Activated T-cell treated with anti-CD3 and anti-CD28 coated beads, Interleukin-2, amount 50 U/mL, for 72 hours (primary cell): Measurements from ENCODE around the gene GSDME. TPM values are rescaled to one million over a fixed set of nuclear protein-coding genes. Genes with fewer than 3 reads are reported as not detected.
"Not testable (repeated sequence)": the region's sequence is repeated elsewhere in the genome, so short reads cannot be mapped to it uniquely, and the experiment has no call there.

Experiments used
- ATAC-seq, 2 donors: fragments of 150-1000 bp; cut with Tn5 transposase; replicated peaks in 1 of 2; 2 replicates each; pipeline ENCODE4 v1.10.0; 2021; ENCODE audit warnings: moderate library complexity in 2 of 2, mild to moderate bottlenecking in 1 of 2
- DNase-seq, 2 donors: peaks; one replicate each; pipeline ENCODE4 v3.0.0; 2021 to 2022; ENCODE audit warnings: mixed read lengths in 1 of 2
- H3K27ac Mint-ChIP-seq: one replicate; pipeline ENCODE4 v1.8.0; 2022; ENCODE audit warnings: mild to moderate bottlenecking, moderate library complexity, mixed read lengths
- H3K27me3 Mint-ChIP-seq: one replicate; pipeline ENCODE4 v1.8.0; 2022; ENCODE audit warnings: low read depth, mixed read lengths
- H3K36me3 Mint-ChIP-seq, 2 donors: one replicate each; pipeline ENCODE4 v1.8.0; 2022; ENCODE audit warnings: mixed read lengths in 2 of 2, mild to moderate bottlenecking in 1 of 2; ENCODE audit not compliant: insufficient read depth in 2 of 2
- H3K4me1 Mint-ChIP-seq: one replicate; pipeline ENCODE4 v1.8.0; 2022; ENCODE audit warnings: low read depth, mixed read lengths
- H3K4me3 Mint-ChIP-seq, 2 donors: one replicate each; pipeline ENCODE4 v1.8.0; 2022; ENCODE audit warnings: mild to moderate bottlenecking in 2 of 2, mixed read lengths in 2 of 2, moderate library complexity in 2 of 2
- H3K9me3 Mint-ChIP-seq, 2 donors: one replicate each; pipeline ENCODE4 v1.8.0; 2022; ENCODE audit warnings: mixed read lengths in 2 of 2
- total RNA-seq, 2 donors: library from RNA; stranded (reverse); gene quantifications; one replicate each; pipeline ENCODE4 v1.2.3, GENCODE V29; 2022

The GSDME gene
- total RNA-seq = 10 to 100 TPM; 19.3 to 20.6 TPM

- peaks cover 5 to 8% of the 10 kb centered on the region in 2 donors for H3K36me3 Mint-ChIP-seq
- H3K9me3 Mint-ChIP-seq = peaks cover 0 to 2% of the 10 kb centered on the region in 2 donors
- H3K4me3 Mint-ChIP-seq = peak within 1 kb of the TSS; percentile 70 to 92
- ATAC-seq (peak; percentile 69 to 78), DNase-seq (peak; percentile 63 to 66)
- H3K4me1 Mint-ChIP-seq = peaks cover 42% of the 10 kb centered on the region
- H3K27me3 Mint-ChIP-seq = peaks cover 29% of the 10 kb centered on the region
- H3K27ac Mint-ChIP-seq = peak within 1 kb of the TSS; percentile 58
These were observed at the start of gene GSDME for GRCh38 chr7:24757353-24758275. TSS of gene GSDME (minus strand) at chr7:24757464. CDS start at chr7:24749774, 7,690 bp downstream.

- peaks cover 11 to 24% of the 10 kb centered on the region in 2 donors for H3K36me3 Mint-ChIP-seq
- H3K27ac Mint-ChIP-seq = no peak overlapping the region
- ATAC-seq (no peak), DNase-seq (no peak)
- H3K27me3 Mint-ChIP-seq = no peaks in the 10 kb centered on the region
- peaks cover 6% of the 10 kb centered on the region for H3K4me1 Mint-ChIP-seq
- H3K9me3 Mint-ChIP-seq = peaks cover 0 to 3% of the 10 kb centered on the region in 2 donors
- H3K4me3 Mint-ChIP-seq = no peak overlapping the region
These were observed 45.0 kb upstream of the GSDME start for GRCh38 chr7:24802300-24802699.

- Mint-ChIP-seq H3K27me3 (no peaks in the 10 kb centered on the region), H3K36me3 (peaks cover 11 to 26% of the 10 kb centered on the region in 2 donors), H3K27ac (no peak overlapping the region), H3K4me1 (peaks cover 6% of the 10 kb centered on the region), H3K4me3 (no peak overlapping the region), H3K9me3 (peaks cover 0 to 3% of the 10 kb centered on the region in 2 donors)
- no peak for DNase-seq
- ATAC-seq = no peak
These were observed 44.6 kb upstream of the GSDME start for GRCh38 chr7:24801883-24802282.

GRCh38 chr7:24800667-24801066, 43.4 kb upstream of the GSDME start:
- Mint-ChIP-seq H3K27me3 (no peaks in the 10 kb centered on the region), H3K27ac (peak overlapping the region; percentile 79), H3K4me3 (peak overlapping the region in 1 of 2 donors; percentile 55), H3K9me3 (peaks cover 0 to 3% of the 10 kb centered on the region in 2 donors), H3K4me1 (peaks cover 6% of the 10 kb centered on the region), H3K36me3 (peaks cover 11 to 27% of the 10 kb centered on the region in 2 donors)
- ATAC-seq (peak; percentile 80 to 99), DNase-seq (peak; percentile 13 to 20)

GRCh38 chr7:24800073-24800472, 42.8 kb upstream of the GSDME start:
- Mint-ChIP-seq H3K27me3 (no peaks in the 10 kb centered on the region), H3K36me3 (peaks cover 11 to 27% of the 10 kb centered on the region in 2 donors), H3K9me3 (peaks cover 0 to 3% of the 10 kb centered on the region in 2 donors), H3K27ac (no peak overlapping the region), H3K4me3 (no peak overlapping the region), H3K4me1 (peaks cover 8% of the 10 kb centered on the region)
- no peak for DNase-seq
- ATAC-seq = no peak

GRCh38 chr7:24799506-24799905, 42.2 kb upstream of the GSDME start:
- Mint-ChIP-seq H3K36me3 (peaks cover 11 to 23% of the 10 kb centered on the region in 2 donors), H3K9me3 (peaks cover 0 to 3% of the 10 kb centered on the region in 2 donors), H3K4me3 (no peak overlapping the region), H3K27ac (no peak overlapping the region), H3K4me1 (peaks cover 14% of the 10 kb centered on the region), H3K27me3 (no peaks in the 10 kb centered on the region)
- ATAC-seq (no peak), DNase-seq (no peak)

- ATAC-seq (no peak), DNase-seq (no peak)
- no peak overlapping the region for H3K27ac Mint-ChIP-seq
- H3K36me3 Mint-ChIP-seq = peaks cover 11 to 19% of the 10 kb centered on the region in 2 donors
- H3K9me3 Mint-ChIP-seq = peaks cover 0 to 3% of the 10 kb centered on the region in 2 donors
- no peaks in the 10 kb centered on the region for H3K27me3 Mint-ChIP-seq
- H3K4me1 Mint-ChIP-seq = peaks cover 22% of the 10 kb centered on the region
- H3K4me3 Mint-ChIP-seq = no peak overlapping the region
These were observed 41.0 kb upstream of the GSDME start for GRCh38 chr7:24798261-24798660.

GRCh38 chr7:24797270-24797669, 40.0 kb upstream of the GSDME start:
- no peak overlapping the region for H3K27ac Mint-ChIP-seq
- DNase-seq = no peak
- peaks cover 0 to 3% of the 10 kb centered on the region in 2 donors for H3K9me3 Mint-ChIP-seq
- no peak for ATAC-seq
- peaks cover 9 to 13% of the 10 kb centered on the region in 2 donors for H3K36me3 Mint-ChIP-seq
- no peaks in the 10 kb centered on the region for H3K27me3 Mint-ChIP-seq
- peaks cover 22% of the 10 kb centered on the region for H3K4me1 Mint-ChIP-seq
- no peak overlapping the region for H3K4me3 Mint-ChIP-seq

- Mint-ChIP-seq H3K9me3 (no peaks in the 10 kb centered on the region), H3K27ac (no peak overlapping the region), H3K27me3 (no peaks in the 10 kb centered on the region), H3K4me3 (no peak overlapping the region), H3K36me3 (peaks cover under 1 to 5% of the 10 kb centered on the region in 2 donors), H3K4me1 (peaks cover 17% of the 10 kb centered on the region)
- no peak for DNase-seq
- ATAC-seq = no peak
These were observed 38.1 kb upstream of the GSDME start for GRCh38 chr7:24795407-24795767.

- ATAC-seq = peak in 1 of 2 donors; percentile 35
- H3K4me3 Mint-ChIP-seq = peak overlapping the region in 1 of 2 donors; percentile 43
- DNase-seq = peak in 1 of 2 donors; percentile 19
- not testable (repeated sequence) for H3K27me3 Mint-ChIP-seq, H3K36me3 Mint-ChIP-seq, H3K9me3 Mint-ChIP-seq
- H3K4me1 Mint-ChIP-seq = peaks cover 16% of the 10 kb centered on the region
- peak overlapping the region; percentile 9 for H3K27ac Mint-ChIP-seq
These were observed 37.6 kb upstream of the GSDME start for GRCh38 chr7:24794751-24795406.

GRCh38 chr7:24793982-24794648, 36.9 kb upstream of the GSDME start:
- H3K4me1 Mint-ChIP-seq = peaks cover 16% of the 10 kb centered on the region
- peaks cover 2 to 5% of the 10 kb centered on the region in 2 donors for H3K36me3 Mint-ChIP-seq
- peaks cover 0 to 2% of the 10 kb centered on the region in 2 donors for H3K9me3 Mint-ChIP-seq
- H3K27me3 Mint-ChIP-seq = no peaks in the 10 kb centered on the region
- peak overlapping the region; percentile 9 for H3K27ac Mint-ChIP-seq
- DNase-seq (no peak), ATAC-seq (no peak)
- peak overlapping the region in 1 of 2 donors; percentile 43 for H3K4me3 Mint-ChIP-seq

GRCh38 chr7:24788961-24789576, 31.8 kb upstream of the GSDME start:
- ATAC-seq = no peak
- Mint-ChIP-seq H3K27ac (no peak overlapping the region), H3K9me3 (peaks cover 0 to 4% of the 10 kb centered on the region in 2 donors), H3K27me3 (no peaks in the 10 kb centered on the region), H3K4me1 (peaks cover 14% of the 10 kb centered on the region), H3K4me3 (no peak overlapping the region), H3K36me3 (peaks cover 3% of the 10 kb centered on the region in 2 donors)
- no peak for DNase-seq
